Posterior vena cava (tissue), 2 donors: Measurements from ENCODE around the gene MCOLN3. TPM values are rescaled to one million over a fixed set of nuclear protein-coding genes. Genes with fewer than 3 reads are reported as not detected.

ENCODE experiments used
- total RNA-seq, 2 donors: library from RNA; stranded (reverse); fragmentation: NEBNext Ultra II Directional; extraction: Animal tissue kit (Norgen Biotek cat#: 25700); gene quantifications; one replicate each; pipeline ENCODE4 v1.2.1, GENCODE V29; 2021
- donor health status: DM: yes; HTN: yes; CAD: no.
- donor health status: DM: yes; HTN: yes; CAD: no.

MCOLN3 gene
- total RNA-seq, 2 donors from 2014 or later, result 0.38 to 0.46 TPM

Other genes starting within 250 kb of the MCOLN3 start
- not detected for gene LPAR3, start 155.3 kb downstream of the MCOLN3 start, total RNA-seq
- gene MCOLN2, start 51.4 kb downstream of the MCOLN3 start, total RNA-seq, result under 1 TPM; 0.32 to 0.71 TPM
- 10 to 100 TPM in 1 of 2 donors, 1 to 10 TPM in 1; 7.3 to 11.0 TPM for gene SYDE2, start 152.5 kb upstream of the MCOLN3 start, total RNA-seq
- 10 to 100 TPM; 17.5 to 22.9 TPM for gene C1orf52, start 211.2 kb upstream of the MCOLN3 start, total RNA-seq
- 10 to 100 TPM; 17.0 to 22.1 TPM for gene BCL10, start 228.1 kb upstream of the MCOLN3 start, total RNA-seq